Fibroblast of pulmonary artery (primary cell): ENCODE measurements around the gene MYH10.

Source experiments
- DNase-seq: peaks from one replicate; pipeline ENCODE4 v3.0.0-alpha.2; 2010; ENCODE audit warnings: low read depth
- H3K4me3 ChIP-seq: replicated peaks from 2 replicates; pipeline ENCODE4 v1.5.1; 2011; ENCODE audit warnings: low read depth, mild to moderate bottlenecking, control low read depth, low read length, moderate library complexity
- TF ChIP-seq, protein P1 (sequence below): IDR thresholded peaks from 2 replicates; pipeline ENCODE4 v1.5.1; 2011; ENCODE audit warnings: mild to moderate bottlenecking, control low read depth, low read length, inconsistent platforms; ENCODE audit errors: missing control alignments

Gene MYH10

DNA sequence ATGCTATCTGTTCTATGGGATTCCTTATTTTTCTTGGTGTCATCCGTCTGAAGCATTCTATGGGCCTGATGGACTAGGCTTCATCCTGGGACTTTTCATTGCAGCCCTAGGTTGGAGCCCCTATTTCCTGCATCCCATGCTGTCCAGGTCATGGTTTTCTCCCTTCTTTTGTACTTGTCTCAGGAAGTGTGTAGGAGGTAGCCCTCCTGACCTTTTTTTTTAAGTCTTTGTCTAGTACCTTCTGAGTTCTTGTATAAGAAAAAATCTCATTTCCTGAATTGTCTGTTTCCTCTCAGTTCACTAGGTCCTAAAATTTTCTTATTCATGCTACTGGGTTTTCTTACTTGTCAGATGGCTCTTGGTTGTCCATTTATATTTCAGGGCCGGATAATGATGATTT is 188.8 kb downstream of the MYH10 start:
- TF ChIP-seq, protein P1, sequence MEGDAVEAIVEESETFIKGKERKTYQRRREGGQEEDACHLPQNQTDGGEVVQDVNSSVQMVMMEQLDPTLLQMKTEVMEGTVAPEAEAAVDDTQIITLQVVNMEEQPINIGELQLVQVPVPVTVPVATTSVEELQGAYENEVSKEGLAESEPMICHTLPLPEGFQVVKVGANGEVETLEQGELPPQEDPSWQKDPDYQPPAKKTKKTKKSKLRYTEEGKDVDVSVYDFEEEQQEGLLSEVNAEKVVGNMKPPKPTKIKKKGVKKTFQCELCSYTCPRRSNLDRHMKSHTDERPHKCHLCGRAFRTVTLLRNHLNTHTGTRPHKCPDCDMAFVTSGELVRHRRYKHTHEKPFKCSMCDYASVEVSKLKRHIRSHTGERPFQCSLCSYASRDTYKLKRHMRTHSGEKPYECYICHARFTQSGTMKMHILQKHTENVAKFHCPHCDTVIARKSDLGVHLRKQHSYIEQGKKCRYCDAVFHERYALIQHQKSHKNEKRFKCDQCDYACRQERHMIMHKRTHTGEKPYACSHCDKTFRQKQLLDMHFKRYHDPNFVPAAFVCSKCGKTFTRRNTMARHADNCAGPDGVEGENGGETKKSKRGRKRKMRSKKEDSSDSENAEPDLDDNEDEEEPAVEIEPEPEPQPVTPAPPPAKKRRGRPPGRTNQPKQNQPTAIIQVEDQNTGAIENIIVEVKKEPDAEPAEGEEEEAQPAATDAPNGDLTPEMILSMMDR: no peak
- DNase-seq: peak; percentile 22

DNA sequence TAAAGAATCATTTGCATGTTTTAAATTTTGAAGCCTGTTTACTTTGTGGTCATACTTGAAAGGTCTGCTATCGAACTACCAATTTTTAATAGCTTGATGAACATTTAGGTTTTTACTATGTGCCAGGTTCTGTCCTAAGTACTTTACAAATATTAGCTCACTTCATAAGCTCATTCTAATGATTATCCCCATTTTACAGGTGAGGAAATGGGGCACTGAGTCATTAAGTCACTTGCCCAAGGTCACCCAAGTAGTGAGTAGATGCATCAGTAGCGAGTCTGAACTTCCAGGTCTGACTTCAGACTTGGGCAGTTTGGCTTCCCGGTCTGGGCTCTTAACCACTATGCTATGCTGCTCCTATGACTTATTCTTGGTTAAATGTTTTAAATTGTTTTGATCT is 190.8 kb downstream of the MYH10 start:
- no peak overlapping the region for H3K4me3 ChIP-seq
- no peak for DNase-seq
- TF ChIP-seq, protein P1: no peak

More for the DNA sequence above, 188.8 kb downstream of the MYH10 start:
- H3K4me3 ChIP-seq: no peak overlapping the region

DNA sequence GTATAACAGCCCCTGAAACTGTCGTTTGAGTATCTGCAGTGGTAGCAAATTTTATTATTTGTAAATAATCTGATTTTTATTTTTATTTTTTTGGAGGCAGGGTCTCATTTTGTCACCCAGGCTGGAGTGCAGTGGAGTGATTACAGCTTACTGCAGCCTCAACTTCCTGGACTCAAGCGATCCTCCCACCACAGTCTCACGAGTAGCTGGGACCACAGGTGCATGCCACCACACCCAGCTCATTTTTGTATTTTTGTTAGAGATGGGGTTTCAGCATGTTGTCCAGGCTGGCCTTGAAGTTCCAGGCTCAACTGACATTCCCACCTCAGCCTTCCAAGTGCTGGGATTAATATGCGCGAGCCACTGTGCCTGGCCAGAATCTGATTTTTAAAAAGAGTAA is 192.1 kb downstream of the MYH10 start:
- TF ChIP-seq, protein P1: no peak
- DNase-seq: no peak
- H3K4me3 ChIP-seq: no peak overlapping the region

DNA sequence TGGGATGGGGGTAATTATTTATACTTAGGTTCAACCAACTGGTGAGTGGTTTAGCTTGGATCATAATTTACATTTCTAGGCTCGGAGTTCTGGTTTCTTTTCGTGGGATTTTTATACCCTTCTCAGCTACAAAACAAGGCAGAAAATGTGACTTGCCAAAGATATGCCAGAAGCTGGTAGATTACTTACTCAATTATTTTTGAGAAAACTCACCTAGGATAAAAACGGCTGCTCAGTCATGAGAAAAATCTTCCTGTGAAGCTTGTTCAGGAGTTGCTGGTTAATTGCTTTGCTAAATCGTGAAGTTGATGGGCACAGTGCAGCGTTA is 193.7 kb downstream of the MYH10 start:
- peak overlapping the region; percentile 97 for H3K4me3 ChIP-seq
- TF ChIP-seq, protein P1: no peak

DNA sequence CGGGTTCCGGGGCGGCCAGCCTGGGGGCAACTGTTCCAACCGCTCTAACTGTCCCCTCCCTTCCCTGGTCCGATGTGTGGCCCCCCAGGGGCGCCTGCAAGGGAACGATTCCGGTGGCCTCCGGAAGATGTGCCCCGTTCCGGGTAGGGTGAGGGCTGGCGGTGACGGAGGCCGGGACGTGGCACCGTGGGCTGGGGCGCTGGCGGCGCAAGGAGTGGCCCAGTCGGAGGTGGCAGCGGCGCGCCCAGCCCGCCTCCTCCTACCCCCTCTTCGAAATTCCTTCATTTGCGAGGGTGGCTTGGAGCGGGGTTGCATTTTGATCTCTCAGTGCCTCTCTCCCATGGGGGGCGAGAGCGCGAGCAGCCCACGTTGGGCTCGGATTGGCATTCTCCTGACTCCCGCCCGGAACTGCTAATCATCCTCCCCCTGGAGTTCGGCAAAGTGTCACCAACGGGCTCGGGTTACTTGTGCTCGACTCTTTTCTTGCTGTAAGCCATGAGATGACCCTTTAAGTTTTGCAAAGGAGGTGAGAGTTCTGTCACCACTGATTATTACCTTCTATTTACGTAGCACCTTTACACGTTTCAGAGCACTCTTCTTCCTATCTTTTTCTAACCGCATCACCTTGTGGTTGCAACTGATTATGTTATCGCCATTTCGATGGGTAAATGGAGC is 194.2 kb downstream of the MYH10 start:
- TF ChIP-seq, protein P1: no peak
- DNase-seq: peak; percentile 46
- H3K4me3 ChIP-seq: peak overlapping the region; percentile 97

More for the DNA sequence above, 193.7 kb downstream of the MYH10 start:
- peak; percentile 9 for DNase-seq

DNA sequence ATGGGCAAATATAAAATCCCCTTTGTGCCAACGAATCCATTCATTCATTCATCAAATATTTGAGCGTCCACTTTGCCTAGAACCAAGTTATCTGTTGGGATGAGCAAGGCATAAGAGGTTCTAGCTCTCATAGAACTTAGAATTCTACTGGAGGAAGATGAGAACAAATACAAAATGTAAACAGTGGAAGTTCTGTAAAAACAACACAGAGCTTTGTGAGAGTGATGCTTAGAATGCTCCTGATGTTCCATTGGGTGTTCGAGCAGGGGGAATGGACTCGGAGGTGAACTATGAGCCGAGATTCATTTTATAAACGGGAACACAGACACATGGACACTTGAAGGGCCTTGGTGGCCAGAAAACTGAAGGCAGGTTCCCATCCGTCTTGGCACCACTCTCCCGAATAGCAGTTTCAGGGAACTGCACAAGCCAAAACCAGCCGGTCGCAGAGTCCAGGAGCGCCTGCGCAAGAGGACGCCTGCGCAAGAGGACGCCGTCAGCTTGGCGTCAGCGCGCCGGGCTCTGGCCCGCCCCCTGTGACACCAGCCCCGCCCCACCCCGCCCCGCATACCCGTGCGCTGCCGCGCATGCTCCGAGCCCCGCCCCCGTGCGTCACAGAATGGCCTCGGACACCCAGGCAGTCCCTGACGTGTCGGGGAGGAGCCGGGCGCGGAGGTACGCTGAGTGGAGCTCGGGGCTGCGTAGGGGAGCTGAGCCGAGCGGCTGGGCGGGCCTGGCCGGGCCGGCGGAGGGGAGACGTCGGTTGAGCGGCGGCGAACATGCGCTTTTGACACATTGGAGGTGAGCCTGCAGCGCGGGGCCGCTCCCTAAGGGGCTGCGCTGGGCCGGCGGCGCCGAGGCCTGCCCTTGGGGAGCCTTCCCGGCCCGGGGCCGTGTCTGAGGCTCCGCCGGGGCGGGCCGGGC is 195.0 kb downstream of the MYH10 start, which contains the start of gene NDEL1:
TSS of gene NDEL1 (plus strand) at position 640 of the 924 bp plus-strand sequence. CDS start 8,388 bp downstream, outside the sequence.
- TF ChIP-seq, protein P1: no peak
- peak; percentile 98 for DNase-seq
- H3K4me3 ChIP-seq: peak within 1 kb of the TSS; percentile 97
